ENCODE data around the gene ALPK3.

The ALPK3 gene, protein sequence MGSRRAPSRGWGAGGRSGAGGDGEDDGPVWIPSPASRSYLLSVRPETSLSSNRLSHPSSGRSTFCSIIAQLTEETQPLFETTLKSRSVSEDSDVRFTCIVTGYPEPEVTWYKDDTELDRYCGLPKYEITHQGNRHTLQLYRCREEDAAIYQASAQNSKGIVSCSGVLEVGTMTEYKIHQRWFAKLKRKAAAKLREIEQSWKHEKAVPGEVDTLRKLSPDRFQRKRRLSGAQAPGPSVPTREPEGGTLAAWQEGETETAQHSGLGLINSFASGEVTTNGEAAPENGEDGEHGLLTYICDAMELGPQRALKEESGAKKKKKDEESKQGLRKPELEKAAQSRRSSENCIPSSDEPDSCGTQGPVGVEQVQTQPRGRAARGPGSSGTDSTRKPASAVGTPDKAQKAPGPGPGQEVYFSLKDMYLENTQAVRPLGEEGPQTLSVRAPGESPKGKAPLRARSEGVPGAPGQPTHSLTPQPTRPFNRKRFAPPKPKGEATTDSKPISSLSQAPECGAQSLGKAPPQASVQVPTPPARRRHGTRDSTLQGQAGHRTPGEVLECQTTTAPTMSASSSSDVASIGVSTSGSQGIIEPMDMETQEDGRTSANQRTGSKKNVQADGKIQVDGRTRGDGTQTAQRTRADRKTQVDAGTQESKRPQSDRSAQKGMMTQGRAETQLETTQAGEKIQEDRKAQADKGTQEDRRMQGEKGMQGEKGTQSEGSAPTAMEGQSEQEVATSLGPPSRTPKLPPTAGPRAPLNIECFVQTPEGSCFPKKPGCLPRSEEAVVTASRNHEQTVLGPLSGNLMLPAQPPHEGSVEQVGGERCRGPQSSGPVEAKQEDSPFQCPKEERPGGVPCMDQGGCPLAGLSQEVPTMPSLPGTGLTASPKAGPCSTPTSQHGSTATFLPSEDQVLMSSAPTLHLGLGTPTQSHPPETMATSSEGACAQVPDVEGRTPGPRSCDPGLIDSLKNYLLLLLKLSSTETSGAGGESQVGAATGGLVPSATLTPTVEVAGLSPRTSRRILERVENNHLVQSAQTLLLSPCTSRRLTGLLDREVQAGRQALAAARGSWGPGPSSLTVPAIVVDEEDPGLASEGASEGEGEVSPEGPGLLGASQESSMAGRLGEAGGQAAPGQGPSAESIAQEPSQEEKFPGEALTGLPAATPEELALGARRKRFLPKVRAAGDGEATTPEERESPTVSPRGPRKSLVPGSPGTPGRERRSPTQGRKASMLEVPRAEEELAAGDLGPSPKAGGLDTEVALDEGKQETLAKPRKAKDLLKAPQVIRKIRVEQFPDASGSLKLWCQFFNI (N-terminal part only)

DNA sequence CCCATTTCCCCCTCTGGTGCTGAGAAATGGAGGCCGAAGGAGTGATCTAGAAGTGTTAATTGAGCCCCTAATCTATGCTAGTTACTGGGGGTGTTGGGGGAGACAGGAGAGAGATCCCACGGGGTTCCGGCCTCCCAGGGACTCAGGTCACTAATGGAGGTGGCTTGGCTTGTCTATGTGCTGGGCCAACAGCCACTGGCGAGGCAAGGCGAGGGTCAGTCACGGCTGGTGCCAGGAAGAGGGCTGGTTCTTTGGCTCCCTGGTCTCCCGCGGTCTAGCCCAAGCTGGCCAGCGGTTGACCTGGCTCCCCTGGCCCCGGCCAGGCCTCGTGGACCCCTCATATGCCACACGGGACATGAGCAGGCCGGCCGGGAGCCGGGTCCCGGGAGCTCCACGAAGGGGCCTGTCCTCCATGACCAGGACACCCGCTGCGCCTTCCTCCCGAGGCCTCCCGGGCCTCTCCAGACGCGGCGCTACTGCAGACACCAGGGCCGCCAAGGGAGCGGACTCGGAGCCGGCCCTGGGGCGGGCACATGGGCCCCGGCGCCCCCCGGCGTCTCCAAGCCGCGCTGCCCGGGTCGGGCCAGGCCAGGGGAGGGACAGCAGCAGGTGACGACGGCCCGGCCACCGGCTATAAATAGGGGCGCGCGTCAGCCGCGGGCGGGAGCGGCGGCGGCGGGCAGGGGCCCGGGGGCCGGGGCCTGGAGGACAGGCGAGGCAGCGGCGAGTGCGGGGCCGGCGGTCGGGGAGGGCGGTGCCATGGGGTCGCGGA lies at the start of gene ALPK3:
Gene ALPK3, plus strand, starts transcription at position 663 of the 772 bp plus-strand sequence. Its CDS starts 97 bp downstream, at position 760.
- peak; percentile 16 for DNase-seq

DNA sequence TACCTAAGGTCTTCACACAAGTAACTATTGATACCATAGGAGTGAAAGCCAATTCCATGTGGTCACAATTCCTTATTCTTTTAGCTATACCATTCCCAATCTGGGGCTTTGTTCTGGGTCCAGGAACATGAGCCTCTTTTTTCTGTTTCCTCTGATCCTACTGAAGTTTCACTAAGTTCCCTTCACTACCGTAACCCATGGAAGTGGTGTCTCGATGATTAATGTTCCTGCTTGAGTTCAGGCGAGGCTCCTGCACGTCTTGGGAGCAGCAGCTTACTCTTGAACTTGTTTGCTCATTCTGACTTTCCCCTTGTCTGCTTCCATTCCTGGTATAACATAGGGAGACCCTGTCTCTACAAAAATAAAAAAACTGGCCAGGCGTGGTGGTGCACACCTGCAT lies 45.1 kb upstream of the ALPK3 start:
- no peak for DNase-seq

DNA sequence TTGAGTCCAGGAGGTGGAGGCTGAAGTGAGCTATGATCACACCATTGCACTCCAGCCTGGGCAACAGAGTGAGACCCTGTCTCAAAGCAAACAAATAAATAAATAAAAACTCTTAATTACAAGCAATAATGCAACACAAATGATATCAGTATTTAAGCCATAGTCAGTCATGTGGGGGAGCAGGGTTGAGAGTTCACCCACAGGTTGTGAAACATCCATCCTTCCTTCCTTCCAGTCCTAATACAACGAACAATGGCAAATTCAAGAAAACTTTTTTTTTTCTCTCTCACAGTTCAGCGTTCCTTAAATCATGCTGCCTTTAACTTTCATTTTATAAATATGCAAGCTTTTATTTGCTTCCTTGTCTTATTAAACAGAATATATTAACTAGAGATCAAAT lies 44.7 kb upstream of the ALPK3 start:
- no peak for DNase-seq

DNA sequence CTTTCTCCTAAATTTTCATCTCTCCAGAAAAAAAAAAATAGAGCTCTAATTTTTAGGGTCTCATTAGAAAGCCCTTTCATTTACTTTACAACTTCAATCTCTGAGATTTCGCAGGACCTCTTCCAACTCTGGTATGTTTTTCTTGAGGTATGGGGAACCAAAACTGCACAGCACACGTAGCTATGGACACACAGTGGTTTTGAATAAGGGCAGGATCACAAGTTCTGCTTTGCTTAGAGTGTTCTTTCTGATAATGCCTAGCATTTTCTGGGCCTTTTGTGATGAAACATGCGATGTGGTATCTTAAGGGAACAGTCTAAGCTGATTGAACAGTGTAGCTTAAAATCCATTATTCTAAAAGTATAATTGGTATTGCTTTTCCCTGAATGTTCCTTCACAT lies 43.4 kb upstream of the ALPK3 start:
- no peak for DNase-seq

DNA sequence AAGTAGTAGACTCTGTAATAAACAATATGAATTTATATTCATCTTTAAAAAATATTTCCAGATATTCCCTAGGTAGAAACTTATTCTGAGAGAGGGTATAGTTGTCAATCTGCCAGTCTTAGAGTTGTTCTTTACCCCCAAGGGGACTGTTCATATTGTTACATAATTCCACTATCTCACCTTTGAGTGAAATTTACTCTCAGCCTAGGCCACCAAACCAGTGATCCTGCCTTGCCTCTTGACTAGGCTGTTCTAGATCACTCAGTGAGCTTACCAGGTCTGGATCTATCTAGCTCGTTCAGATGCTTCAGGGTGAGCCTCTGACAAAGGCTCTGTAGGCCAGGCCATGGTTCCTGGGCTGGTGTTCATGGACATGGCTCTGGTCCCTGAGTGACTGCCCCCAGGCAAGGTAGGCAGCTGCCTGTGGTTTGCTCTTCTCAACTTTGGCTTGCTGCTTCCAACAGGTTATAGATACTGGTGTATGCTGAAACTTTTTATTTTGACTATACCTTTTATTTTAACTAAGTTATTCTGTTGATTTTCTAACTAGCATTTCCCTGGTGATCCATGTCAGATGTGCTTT lies 41.2 kb upstream of the ALPK3 start:
- DNase-seq, result no peak

DNA sequence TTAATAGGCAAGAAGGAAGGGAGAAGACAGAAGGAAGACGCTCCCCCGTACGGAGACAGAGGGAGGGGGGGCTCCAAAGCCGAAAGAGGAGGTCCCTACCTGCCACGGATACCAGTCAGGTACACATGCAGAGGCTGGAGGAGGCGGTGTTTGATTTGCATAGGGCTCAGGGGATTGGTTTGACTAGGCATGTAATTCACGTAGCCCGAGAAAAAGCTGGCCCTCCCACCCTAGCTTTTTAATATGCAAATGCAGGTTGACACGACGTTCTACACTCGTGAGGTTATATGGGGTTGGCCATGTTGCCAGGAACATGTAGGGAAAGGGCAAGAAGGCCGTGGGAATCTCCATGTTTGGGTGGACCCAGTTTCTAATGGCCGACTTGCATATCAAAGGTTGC lies 39.0 kb upstream of the ALPK3 start:
- DNase-seq, result no peak

DNA sequence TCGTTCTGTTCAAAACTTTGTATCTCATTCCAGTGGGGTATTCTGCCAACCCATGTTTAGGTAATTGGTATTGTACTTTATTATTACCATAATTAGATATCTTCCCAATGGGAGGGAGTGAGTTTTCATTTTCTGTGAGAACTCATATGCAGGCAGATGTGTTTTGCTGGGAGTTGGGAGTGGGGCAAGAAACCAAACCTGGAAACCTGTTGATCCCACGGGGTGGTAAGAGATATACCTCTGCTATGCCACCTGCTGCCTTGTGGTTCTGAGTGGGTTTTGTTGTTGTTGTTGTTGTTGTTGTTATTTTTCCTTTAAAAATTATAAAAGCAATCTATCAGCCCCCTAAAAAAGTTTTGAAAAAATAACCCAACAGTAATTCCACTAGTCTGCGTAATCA lies 36.7 kb upstream of the ALPK3 start:
- no peak for DNase-seq

DNA sequence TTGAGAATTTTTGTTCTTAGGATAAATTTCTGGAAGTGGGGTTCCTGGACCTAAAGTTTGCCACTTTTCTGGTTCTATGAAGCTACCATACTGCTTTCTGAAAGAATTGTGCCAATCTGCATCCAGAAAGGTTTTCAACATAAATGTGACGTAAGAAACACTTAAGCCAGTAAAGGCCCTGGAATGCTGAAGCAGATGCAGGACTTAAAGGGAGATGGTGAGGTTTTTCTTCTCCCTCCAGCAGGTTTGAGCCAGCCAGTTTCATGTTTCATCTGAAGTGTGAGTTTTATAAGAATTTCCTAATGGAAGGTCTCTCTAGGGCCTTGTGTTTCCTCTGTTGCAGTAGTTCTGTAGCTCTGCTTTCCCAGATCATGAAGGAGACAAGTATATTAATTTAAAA lies 35.7 kb upstream of the ALPK3 start:
- no peak for DNase-seq

DNA sequence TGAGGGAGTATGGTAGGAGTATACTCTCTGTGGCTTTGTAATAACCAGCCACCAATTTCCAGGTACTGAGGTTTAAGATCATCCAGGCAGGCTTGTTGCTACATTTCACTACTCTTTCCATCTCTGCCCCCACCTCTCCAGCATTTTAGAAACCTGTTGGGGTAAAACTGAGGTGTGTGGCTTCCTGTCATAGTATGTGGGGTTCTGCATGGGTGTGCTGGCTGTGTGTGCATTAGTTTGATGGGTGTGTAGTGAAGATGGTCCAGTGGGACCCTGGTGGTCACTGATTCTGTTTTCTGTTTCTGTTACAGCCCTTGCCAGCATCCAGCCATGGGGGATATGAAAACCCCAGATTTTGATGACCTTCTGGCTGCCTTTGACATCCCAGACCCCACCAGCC lies 34.8 kb upstream of the ALPK3 start:
- no peak for DNase-seq

DNA sequence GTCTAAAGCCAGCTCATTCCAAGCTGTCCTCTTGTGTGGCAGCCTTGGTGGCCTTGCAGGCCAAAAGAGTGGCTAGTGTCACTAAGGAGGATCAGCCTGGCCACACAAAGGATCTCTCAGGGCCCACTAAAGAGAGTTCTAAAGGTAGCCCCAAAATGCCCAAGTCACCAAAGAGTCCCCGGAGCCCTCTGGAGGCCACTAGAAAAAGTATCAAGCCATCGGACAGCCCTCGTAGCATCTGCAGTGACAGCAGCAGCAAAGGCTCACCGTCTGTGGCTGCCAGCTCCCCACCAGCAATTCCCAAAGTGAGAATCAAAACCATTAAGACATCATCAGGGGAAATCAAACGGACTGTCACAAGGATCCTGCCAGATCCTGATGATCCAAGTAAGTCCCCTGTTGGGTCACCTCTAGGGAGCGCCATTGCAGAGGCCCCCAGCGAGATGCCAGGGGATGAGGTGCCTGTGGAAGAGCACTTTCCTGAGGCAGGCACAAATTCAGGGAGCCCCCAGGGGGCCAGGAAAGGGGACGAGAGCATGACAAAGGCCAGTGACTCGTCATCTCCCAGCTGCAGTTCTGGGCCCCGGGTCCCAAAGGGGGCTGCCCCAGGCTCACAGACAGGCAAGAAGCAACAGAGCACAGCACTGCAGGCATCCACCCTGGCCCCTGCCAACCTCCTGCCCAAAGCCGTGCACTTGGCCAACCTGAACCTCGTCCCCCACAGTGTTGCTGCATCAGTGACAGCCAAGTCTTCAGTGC lies 33.5 kb upstream of the ALPK3 start:
- DNase-seq, result no peak

DNA sequence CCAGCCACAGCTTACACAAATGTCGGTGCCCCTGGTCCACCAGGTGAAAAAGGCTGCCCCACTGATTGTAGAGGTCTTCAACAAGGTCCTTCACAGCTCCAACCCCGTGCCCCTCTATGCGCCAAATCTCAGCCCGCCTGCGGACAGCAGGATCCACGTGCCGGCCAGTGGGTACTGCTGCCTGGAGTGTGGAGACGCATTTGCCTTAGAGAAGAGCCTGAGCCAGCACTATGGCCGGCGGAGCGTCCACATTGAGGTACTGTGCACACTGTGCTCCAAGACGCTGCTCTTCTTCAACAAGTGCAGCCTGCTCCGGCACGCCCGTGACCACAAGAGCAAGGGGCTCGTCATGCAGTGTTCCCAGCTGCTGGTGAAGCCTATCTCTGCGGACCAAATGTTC lies 32.9 kb upstream of the ALPK3 start:
- DNase-seq, result no peak

DNA sequence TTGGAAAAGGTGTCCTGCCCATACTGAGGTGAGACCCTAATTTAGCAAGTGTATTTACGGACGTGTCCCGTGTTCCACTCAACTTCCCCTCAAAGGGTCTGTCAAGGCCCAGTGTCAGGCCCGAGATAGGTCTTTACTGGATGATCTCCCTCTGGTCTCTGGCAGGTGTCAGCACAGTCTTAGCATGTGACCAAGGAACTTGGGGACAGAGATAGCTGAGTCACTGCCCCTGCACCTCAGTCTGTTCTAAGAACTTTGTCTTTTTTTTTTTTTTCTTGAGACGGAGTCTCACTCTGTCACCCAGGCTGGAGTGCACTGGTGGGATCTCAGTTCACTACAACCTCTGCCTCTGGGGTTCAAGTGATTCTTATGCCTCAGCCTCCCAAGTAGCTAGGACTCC lies 32.1 kb upstream of the ALPK3 start:
- DNase-seq, result no peak

DNA sequence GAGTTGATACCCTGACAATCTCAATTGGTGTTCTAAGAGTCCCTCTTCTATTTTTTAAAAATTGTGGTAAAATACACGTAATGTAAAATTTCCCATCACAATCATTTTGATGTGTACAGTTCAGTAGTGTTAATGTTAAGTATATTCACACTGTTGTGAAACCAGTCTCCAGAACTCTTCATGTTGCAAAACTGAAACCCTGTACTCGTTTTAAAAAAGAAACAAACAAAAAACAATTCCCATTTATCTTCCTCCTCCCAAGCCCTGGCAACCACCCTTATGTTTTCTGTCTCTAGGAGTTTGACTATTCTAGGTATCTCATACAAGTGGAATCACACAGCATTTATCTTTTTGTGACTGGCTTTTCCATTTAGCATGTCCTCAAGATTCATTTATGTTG lies 28.7 kb upstream of the ALPK3 start:
- no peak for DNase-seq

DNA sequence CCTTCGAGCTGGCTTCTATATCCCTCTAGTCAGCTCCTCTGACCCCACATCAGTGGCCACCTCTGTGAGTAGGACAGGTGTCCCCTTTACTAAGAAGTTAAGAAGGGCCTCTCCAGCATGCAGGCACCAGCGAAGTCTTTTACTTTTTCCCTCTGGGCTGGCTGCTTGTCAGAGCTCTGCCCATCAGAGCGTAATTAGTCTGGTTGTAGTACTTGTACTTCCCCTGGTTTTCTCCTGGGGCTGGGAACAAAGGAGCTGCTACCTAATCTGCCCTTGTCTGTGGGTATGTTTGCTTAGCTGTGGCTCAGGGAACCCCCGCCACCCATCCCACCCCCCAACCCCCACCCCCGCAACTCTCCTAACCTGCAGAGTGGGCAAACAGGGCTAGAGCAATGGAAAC lies 27.4 kb upstream of the ALPK3 start:
- DNase-seq, result no peak

DNA sequence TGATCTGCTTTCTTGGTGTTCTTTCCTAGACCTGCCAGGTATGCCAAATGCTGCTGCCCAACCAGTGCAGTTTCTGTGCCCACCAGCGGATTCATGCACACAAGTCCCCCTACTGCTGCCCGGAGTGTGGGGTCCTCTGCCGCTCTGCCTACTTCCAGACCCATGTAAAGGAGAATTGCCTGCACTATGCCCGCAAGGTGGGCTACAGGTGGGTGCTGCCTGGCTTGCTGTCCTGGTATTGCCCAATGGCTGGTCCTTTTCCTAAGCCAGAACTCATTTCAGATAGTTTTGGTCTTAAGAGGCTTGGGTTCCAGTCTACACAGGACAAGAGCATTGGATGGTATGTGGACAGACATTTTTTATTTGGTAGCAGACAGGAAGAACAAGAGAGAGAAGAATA lies 26.5 kb upstream of the ALPK3 start:
- DNase-seq, result no peak

DNA sequence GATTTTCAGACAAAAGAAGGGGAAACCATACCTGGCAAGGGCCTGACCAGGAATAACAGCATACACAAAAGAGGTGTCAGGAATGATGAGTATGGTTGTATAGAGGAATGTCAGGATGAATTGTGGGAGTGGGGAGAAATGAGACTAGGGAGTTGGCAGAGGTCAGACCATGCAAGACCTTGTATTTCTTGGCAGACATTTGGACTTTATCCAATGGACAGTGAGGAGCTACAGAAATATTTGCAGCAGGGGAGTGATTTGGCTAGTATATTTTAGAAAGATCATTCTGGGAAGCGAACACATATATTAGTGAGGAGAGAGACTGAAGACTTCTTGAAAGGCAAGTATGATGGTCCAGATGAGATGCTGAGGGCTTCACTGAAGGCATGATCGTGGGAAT lies 25.4 kb upstream of the ALPK3 start:
- no peak for DNase-seq

DNA sequence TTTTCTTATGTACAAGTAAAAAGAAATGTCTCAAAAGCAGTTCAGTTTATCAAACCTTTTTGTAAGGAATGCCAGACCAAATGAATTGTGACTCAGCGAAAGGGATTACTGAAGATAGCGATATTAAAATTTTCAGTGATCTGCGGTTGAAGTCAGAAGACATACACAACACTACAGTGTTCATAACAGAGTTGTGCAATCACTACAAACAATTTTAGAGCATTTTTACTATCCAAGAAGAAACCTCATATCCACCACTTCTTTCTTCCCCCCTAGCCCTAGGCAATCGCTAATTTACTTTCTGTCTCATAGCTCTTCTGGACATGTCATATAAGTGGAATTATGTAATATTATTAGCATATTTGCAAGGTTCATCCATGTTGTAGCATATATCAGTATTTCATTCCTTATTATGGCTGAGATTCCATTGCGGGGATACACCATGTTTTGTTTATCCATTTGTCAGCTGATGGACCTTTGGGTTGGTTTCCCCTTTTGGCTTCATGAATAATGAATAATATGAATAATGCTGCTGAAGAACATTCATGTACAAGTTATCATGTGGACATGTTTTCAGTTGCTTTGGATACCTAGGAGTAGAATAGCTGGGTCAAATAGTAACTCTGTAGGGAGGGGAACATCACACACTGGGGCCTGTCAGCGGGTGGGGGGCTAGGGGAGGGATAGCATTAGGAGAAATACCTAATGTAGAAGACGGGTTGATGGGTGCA lies 23.6 kb upstream of the ALPK3 start:
- no peak for DNase-seq

DNA sequence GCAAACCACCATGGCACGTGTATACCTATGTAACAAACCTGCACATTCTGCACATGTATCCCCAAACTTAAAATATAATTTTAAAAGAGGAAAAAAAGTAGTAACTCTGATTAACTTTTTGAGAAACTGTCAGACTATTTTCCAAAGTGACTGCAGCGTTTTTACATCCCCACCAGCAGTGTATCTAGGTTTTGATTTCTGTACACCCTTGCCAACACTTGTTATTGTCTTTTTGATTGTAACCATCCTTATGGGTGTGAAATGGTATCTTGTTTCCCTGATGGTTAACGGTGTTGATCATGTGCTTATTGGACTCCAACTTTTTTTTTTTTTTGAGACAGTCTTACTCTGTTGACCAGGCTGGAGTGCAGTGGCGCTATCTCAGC lies 23.0 kb upstream of the ALPK3 start:
- no peak for DNase-seq

DNA sequence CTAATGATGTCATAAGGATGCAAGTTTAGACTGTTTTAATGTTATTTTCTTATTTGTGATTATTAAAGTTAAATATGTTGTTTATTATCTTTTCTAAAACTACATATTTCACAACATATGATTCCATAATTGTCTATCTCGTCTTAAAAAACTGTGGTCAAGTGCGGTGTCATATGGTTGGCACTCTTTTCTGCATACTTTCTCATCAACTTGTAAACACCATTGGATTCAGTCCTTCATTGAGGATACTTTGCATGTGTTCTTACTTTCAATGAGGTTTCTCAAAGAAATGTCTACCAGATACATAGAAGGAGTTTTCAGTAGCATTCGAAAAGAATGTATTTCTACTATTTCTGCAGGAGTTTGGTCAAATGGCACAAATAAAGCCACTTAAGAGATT lies 22.0 kb upstream of the ALPK3 start:
- DNase-seq, result no peak

DNA sequence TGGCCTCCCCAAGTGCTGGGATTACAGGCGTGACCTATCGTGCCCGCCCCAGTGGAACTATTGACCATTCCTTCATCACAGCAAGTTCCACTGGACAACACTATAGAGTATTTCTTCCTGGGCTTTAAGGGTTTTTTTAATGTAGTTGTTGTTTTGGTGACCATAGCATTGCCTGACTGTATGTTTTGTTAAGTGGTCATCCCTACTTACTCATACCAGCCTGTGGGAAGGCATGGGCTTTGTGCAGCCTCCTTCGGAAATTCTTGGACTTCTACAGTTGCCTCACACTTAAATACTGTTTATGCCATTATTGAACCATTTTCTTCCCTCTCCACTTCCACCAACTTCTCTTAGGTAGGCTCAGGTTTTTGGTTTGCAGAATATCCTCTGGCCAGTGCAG lies 19.9 kb upstream of the ALPK3 start:
- no peak for DNase-seq

DNA sequence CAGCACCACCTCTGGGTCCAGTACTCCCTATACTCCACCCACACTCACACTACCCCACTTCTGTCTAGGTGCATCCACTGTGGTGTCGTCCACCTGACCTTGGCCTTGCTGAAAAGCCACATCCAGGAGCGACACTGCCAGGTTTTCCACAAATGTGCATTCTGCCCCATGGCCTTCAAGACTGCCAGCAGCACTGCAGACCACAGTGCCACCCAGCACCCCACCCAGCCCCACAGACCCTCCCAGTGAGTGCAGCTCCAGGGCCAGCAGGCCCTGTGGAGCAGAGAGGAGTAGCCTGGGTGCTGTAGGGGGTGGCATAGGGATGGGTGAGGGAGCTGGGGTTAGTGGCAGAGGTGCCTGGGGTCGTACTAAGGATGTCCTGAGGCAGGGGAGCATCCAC lies 19.4 kb upstream of the ALPK3 start:
- no peak for DNase-seq
